Natural killer cell (primary cell): ENCODE results near the gene TLX1. TPM values are rescaled to one million over a fixed set of nuclear protein-coding genes. Genes with fewer than 3 reads are reported as not detected.

Experiments
- ATAC-seq, 3 donors: fragments of 150-1000 bp in 2 of 3; fragments of 200-7000 bp in 1 of 3; cut with Tn5 transposase; 1 replicate in 1 of 3; 2 replicates in 2 of 3; pipeline ENCODE4 v1.10.0; 2021; ENCODE audit warnings: mild to moderate bottlenecking in 2 of 3, moderate library complexity in 2 of 3
- DNase-seq, 2 donors: peaks; one replicate each; pipeline versions ENCODE4 v3.0.0 to v3.0.0-alpha.2; 2013 to 2021; ENCODE audit warnings: mixed read lengths in 1 of 2
- H3K27ac ChIP-seq: one replicate; pipeline ENCODE4 v1.5.1; 2013; ENCODE audit warnings: mild to moderate bottlenecking, low read length
- H3K27me3 ChIP-seq: one replicate; pipeline ENCODE4 v1.6.1; 2013; ENCODE audit warnings: low read length; ENCODE audit not compliant: control insufficient read depth, insufficient read depth
- H3K36me3 ChIP-seq: one replicate; pipeline ENCODE4 v1.6.1; 2013; ENCODE audit warnings: low read length; ENCODE audit not compliant: control insufficient read depth, insufficient read depth
- H3K4me1 ChIP-seq: one replicate; pipeline ENCODE4 v1.6.1; 2013; ENCODE audit warnings: low read length; ENCODE audit not compliant: control insufficient read depth, insufficient read depth
- H3K4me3 ChIP-seq: one replicate; pipeline ENCODE4 v1.5.1; 2013; ENCODE audit warnings: low read length
- H3K9me3 ChIP-seq: one replicate; pipeline ENCODE4 v1.6.1; 2013; ENCODE audit warnings: low read length; ENCODE audit not compliant: control insufficient read depth, insufficient read depth
- H3K27ac Mint-ChIP-seq, 2 donors: one replicate each; pipeline ENCODE4 v1.8.0; 2022; ENCODE audit warnings: mild to moderate bottlenecking in 2 of 2, mixed read lengths in 2 of 2, moderate library complexity in 1 of 2
- H3K27me3 Mint-ChIP-seq, 2 donors: one replicate each; pipeline ENCODE4 v1.8.0; 2022; ENCODE audit warnings: low read depth in 2 of 2, mixed read lengths in 2 of 2
- H3K36me3 Mint-ChIP-seq: one replicate; pipeline ENCODE4 v1.8.0; 2022; ENCODE audit warnings: mixed read lengths
- H3K4me1 Mint-ChIP-seq, 2 donors: one replicate each; pipeline ENCODE4 v1.8.0; 2022; ENCODE audit warnings: mixed read lengths in 2 of 2
- H3K4me3 Mint-ChIP-seq: one replicate; pipeline ENCODE4 v1.8.0; 2022; ENCODE audit warnings: mild to moderate bottlenecking, moderate library complexity, mixed read lengths
- H3K9me3 Mint-ChIP-seq, 2 donors: one replicate each; pipeline ENCODE4 v1.8.0; 2022; ENCODE audit warnings: mixed read lengths in 2 of 2
- WGBS: methylation state at CpG from one replicate; pipeline ENCODE4 v1.1.7; 2013; ENCODE audit warnings: missing lambda C conversion rate; ENCODE audit not compliant: insufficient coverage; 5-methylcytosine and 5-hydroxymethylcytosine counted together
- intact Hi-C: fragments of 100-400 bp; cut with micrococcal nuclease; formaldehyde crosslinking; loops from one replicate; pipeline ENCODE4 v1.14.2; 2022
- total RNA-seq, 4 donors: library from RNA; stranded (reverse); fragments of 120-200 nt in 1 of 4; gene quantifications; one replicate each; pipeline versions ENCODE4 v1.2.3 to v1.2.4, GENCODE V29; 2013 to 2022
- TF ChIP-seq, protein P1 (sequence below): fragments of 200-600 bp; IDR thresholded peaks from one replicate; pipeline ENCODE4 v1.8.0; 2022; ENCODE audit warnings: antibody characterized with exemption

The TLX1 gene
- total RNA-seq, 3 donors from 2014 or later (not counting 1 experiment from before 2014, with no cell fraction given) = not detected

DNA sequence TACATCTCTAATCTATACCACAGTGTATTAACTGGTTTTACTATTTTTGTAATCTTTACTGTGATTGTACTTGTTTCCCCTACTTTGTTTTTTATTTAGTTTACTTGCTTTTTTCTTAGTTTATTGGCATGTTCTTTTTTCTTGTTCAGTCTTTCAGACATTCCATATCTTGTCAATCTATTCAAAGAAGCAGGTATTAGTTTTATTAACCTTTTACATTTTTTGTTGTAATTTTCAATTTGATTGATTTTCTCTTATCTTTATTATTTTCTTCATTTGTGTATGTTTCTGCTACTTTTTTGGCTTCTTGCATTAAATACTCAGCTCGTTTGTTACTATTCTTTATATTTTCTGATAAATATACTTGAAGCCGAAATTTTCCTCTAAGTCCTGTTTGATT is 41.6 kb downstream of the TLX1 start:
- H3K4me3 ChIP-seq = no peak overlapping the region
- ATAC-seq (no peak), DNase-seq (no peak)
- no peak overlapping the region for H3K27ac ChIP-seq
- intact Hi-C loops = no loop called here
- H3K27ac Mint-ChIP-seq = no peak overlapping the region
- no peak overlapping the region for H3K4me3 Mint-ChIP-seq
- TF ChIP-seq, protein P1, sequence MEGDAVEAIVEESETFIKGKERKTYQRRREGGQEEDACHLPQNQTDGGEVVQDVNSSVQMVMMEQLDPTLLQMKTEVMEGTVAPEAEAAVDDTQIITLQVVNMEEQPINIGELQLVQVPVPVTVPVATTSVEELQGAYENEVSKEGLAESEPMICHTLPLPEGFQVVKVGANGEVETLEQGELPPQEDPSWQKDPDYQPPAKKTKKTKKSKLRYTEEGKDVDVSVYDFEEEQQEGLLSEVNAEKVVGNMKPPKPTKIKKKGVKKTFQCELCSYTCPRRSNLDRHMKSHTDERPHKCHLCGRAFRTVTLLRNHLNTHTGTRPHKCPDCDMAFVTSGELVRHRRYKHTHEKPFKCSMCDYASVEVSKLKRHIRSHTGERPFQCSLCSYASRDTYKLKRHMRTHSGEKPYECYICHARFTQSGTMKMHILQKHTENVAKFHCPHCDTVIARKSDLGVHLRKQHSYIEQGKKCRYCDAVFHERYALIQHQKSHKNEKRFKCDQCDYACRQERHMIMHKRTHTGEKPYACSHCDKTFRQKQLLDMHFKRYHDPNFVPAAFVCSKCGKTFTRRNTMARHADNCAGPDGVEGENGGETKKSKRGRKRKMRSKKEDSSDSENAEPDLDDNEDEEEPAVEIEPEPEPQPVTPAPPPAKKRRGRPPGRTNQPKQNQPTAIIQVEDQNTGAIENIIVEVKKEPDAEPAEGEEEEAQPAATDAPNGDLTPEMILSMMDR = no peak
- no peaks in the 10 kb centered on the region for H3K4me1 ChIP-seq
- no peaks in the 10 kb centered on the region for H3K36me3 ChIP-seq
- H3K27me3 Mint-ChIP-seq = peaks cover 35 to 69% of the 10 kb centered on the region in 2 donors
- H3K9me3 ChIP-seq = peaks cover 9% of the 10 kb centered on the region
- H3K36me3 Mint-ChIP-seq = peaks cover 13% of the 10 kb centered on the region
- H3K27me3 ChIP-seq = peaks cover 4% of the 10 kb centered on the region
- WGBS = no CpG with 5 or more reads among the region's 2 CpGs
- peaks cover 5 to 10% of the 10 kb centered on the region in 2 donors for H3K9me3 Mint-ChIP-seq
- H3K4me1 Mint-ChIP-seq = no peaks in the 10 kb centered on the region

GRCh38 chr10:101174319-101174718 is 43.2 kb downstream of the TLX1 start:
- Mint-ChIP-seq H3K27me3 (peaks cover 31 to 65% of the 10 kb centered on the region in 2 donors), H3K4me3 (no peak overlapping the region), H3K27ac (no peak overlapping the region), H3K9me3 (peaks cover 5 to 10% of the 10 kb centered on the region in 2 donors), H3K36me3 (peaks cover 13% of the 10 kb centered on the region), H3K4me1 (no peaks in the 10 kb centered on the region)
- DNase-seq (no peak), ATAC-seq (no peak)
- Histone ChIP-seq H3K9me3 (peaks cover 9% of the 10 kb centered on the region), H3K4me3 (no peak overlapping the region), H3K36me3 (no peaks in the 10 kb centered on the region), H3K27me3 (peaks cover 8% of the 10 kb centered on the region), H3K4me1 (no peaks in the 10 kb centered on the region), H3K27ac (no peak overlapping the region)
- TF ChIP-seq, protein P1 = no peak
- WGBS = 100% methylated on average over 1 of the region's 2 CpGs
- intact Hi-C loops = no loop called here

GRCh38 chr10:101176577-101176976 is 45.5 kb downstream of the TLX1 start:
- Mint-ChIP-seq H3K27me3 (peaks cover 35 to 61% of the 10 kb centered on the region in 2 donors), H3K36me3 (peaks cover 13% of the 10 kb centered on the region), H3K4me1 (no peaks in the 10 kb centered on the region), H3K9me3 (peaks cover 5 to 10% of the 10 kb centered on the region in 2 donors), H3K27ac (no peak overlapping the region), H3K4me3 (no peak overlapping the region)
- intact Hi-C loops = no loop called here
- 55% methylated on average over 4 of the region's 4 CpGs for WGBS
- ATAC-seq = no peak
- Histone ChIP-seq H3K4me1 (no peaks in the 10 kb centered on the region), H3K9me3 (peaks cover 9% of the 10 kb centered on the region), H3K27me3 (peaks cover 8% of the 10 kb centered on the region), H3K27ac (no peak overlapping the region), H3K36me3 (no peaks in the 10 kb centered on the region), H3K4me3 (no peak overlapping the region)
- no peak for DNase-seq
- TF ChIP-seq, protein P1 = no peak

- intact Hi-C loops = no loop called here
These were observed 51.8 kb downstream of the TLX1 start for GRCh38 chr10:101182936-101183335.

More at GRCh38 chr10:101182936-101183335, 51.8 kb downstream of the TLX1 start:
- H3K27ac Mint-ChIP-seq = no peak overlapping the region
- H3K9me3 ChIP-seq = no peaks in the 10 kb centered on the region
- peaks cover 6% of the 10 kb centered on the region for H3K27me3 ChIP-seq
- no peak for ATAC-seq
- peaks cover 15 to 19% of the 10 kb centered on the region in 2 donors for H3K27me3 Mint-ChIP-seq
- TF ChIP-seq, protein P1 = no peak
- no peak for DNase-seq
- no peak overlapping the region for H3K4me3 Mint-ChIP-seq
- no peaks in the 10 kb centered on the region for H3K9me3 Mint-ChIP-seq
- H3K4me1 Mint-ChIP-seq = no peaks in the 10 kb centered on the region
- no peaks in the 10 kb centered on the region for H3K36me3 Mint-ChIP-seq
- no peaks in the 10 kb centered on the region for H3K36me3 ChIP-seq
- 80% methylated on average over 2 of the region's 2 CpGs for WGBS
- no peaks in the 10 kb centered on the region for H3K4me1 ChIP-seq
- no peak overlapping the region for H3K4me3 ChIP-seq
- H3K27ac ChIP-seq = no peak overlapping the region
